Measurements from ENCODE around the gene LRRC4.

LRRC4 gene

DNA sequence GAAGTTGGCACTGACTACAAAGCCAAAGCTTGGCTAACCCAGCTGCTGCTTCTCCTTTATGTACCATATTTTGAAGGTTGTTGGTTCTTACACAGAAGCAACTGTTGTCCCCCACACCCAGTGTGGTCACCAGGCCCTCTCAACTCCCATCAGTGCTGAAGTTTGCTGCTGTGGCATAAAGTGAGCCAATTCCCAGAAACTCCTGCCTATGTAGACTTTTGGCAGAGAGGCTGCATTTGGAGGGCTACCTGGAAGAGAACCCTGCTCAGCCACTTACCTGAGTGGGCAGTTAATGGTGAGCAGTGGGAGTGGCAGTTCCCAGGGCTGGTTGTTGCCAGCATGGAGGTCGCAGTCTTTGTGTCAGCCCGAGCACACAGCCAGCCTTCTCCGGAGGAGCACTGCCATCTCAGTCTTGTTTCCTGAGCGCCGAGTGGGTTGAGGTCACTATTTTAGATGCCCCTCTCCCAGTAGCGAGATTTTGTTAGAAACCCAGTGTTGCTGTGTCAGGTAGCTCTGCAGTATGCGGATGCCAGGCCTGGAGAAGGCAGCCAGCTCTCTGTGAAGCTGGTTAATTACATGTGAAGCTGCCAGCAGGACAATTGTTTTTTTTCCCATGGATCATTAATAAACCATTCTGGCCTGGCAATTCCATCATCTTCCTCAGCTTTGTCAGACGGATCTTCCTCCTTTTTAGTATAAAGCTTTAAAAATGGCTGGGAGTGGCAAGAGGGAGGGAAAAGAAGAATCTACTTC, 24.5 kb downstream of the LRRC4 start:
- no peak for DNase-seq (ENCODE audit: low read depth in 2 of 2)

DNA sequence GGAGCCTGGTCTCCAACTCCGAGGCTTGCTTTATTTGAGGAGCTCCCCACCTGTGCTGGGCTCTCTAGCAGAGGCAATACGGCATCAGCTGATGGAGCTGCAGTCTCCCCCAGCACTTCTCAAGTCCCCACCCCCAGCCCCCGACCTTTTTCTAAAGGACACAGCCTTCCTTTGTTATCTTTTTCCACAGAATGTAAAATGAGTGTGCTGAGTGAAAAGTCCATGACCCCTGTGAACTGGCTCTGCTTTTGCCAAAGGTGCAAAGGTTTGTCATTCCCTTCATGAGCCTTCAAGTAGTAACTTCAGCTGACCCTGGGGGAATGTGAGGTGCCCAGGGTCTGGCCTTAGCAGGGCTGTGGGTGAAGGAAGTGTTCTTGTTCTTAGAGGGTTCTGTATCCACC, 25.5 kb downstream of the LRRC4 start:
- DNase-seq (ENCODE audit: low read depth in 2 of 2): no peak

DNA sequence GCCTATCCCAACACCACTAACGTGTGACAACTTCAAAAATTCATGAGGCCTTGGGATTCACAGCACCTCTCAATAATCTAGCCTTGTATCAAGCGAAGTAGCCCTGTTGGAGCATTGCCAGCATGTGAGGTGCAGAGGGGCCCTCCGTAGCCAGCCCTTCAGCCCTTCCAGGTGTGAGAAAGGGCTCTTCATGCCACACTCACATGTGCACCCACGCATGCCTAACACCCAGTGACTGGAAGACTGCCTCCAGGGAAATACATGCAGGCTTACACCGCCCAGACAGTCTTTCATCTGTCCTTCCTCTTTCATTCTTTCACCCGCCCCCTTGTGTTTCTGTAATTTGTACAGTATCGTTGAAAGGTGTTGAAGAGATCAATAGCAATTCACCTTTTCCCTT, 26.1 kb downstream of the LRRC4 start:
- DNase-seq (ENCODE audit: low read depth in 2 of 2): no peak

- no peak for DNase-seq (ENCODE audit: low read depth in 2 of 2)
These were observed 26.6 kb downstream of the LRRC4 start for GRCh38 chr7:128004623-128005022.

DNA sequence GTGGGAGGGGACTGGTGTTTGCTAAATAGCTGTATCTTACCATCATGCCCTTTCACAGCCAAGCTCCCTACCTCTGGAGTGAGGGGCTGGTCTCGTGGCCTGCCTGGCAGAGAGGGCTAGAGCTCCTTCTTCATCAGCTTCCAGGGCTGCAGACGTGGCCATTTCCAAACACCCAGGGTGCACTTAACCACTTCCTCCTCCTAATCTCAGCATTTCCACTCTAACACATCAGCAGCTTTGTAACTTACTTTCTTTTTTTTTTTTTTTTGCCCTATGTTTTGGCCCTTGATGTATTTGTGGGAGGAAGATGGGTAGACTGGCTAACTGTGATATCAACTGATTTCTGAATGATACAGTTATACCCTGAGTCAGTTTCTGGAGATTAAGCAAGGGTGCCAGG, 27.4 kb downstream of the LRRC4 start:
- DNase-seq (ENCODE audit: low read depth in 2 of 2): no peak

DNA sequence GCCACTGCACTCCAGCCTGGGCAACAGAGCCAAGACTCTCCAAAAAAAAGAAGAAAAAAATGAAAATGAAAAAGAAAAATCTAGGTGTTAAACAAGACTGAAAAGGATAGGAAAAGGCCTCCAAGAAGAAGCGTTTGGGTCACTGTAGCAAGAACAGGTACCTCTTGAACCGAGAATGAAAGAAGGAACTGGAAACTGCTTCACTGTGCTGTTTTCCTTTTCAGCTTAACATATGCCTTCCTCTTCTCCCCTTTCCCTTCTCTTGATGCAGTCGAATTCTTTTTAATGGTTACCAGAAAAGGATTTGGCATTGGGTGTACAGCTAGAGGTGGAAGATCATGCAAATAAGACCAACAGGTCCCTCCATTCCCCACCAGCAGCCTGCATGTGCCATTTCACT, 28.1 kb downstream of the LRRC4 start:
- DNase-seq (ENCODE audit: low read depth in 2 of 2): no peak

DNA sequence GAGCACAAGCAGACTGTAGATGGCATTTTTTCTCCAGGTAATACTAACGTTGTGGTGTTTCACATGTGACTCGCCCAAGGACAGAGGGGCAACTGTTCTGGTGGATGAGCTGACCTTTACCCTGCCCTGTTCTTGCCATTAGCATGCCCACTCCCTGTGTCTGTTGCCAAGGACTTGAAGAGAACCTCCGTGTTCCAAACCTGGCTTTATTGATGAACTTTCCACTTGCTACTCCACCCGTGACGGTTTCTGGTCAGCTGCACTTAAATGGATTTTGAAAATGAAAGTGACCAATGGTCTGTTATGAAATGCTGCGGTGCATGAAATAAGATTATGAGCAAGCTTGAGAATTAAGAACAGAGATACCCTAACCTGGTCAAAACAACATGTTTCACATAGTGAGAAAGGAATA, 30.4 kb downstream of the LRRC4 start:
- no peak for DNase-seq (ENCODE audit: low read depth in 2 of 2)

DNA sequence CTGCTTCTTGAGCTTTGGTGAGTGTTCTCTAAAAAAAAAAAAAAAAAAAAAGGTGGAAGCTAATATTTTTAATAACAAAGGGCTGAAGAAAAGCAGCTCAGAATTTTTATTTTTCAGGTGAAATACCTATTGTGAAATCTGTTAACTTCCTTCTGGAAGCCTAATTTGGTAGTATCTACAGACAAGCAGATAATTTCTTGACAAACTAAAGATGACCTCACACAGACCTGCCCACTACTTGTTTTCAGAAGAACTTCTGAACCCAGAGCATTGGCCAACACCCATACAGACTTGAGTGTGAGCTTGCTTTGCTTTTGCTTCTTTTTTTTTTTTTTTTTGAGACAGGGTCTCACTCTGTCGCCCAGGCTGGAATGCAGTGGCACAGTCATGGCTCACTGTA, 31.2 kb downstream of the LRRC4 start:
- no peak for DNase-seq (ENCODE audit: low read depth in 2 of 2)

DNA sequence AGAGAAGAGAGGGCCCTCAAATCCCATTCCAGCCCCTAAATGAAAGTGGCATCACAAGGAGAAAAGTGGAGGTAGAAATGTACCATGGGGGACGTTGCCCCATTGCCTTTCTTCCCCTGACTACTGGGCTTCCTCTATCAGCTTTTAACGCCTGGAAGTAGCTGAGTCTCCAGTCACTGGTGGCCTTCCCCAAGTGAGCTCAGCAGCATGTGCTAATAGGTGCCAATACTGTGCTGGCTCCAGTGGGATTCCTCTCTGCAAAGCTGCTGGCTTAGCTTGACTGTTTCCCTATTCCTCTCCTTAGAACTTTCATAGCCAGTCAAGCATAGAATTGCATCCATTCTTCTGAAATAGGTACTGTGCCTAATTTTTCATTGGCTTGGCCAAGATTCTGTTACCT, 32.6 kb downstream of the LRRC4 start:
- no peak for DNase-seq (ENCODE audit: low read depth in 2 of 2)

- DNase-seq (ENCODE audit: low read depth in 2 of 2): no peak
These were observed 33.9 kb downstream of the LRRC4 start for GRCh38 chr7:127997226-127997922.

- DNase-seq (ENCODE audit: low read depth in 2 of 2): no peak
These were observed 34.8 kb downstream of the LRRC4 start for GRCh38 chr7:127996253-127997071.

GRCh38 chr7:127995881-127996215, 35.4 kb downstream of the LRRC4 start:
- DNase-seq (ENCODE audit: low read depth in 2 of 2): no peak

GRCh38 chr7:127995156-127995880, 35.9 kb downstream of the LRRC4 start:
- DNase-seq (ENCODE audit: low read depth in 2 of 2): no peak

DNA sequence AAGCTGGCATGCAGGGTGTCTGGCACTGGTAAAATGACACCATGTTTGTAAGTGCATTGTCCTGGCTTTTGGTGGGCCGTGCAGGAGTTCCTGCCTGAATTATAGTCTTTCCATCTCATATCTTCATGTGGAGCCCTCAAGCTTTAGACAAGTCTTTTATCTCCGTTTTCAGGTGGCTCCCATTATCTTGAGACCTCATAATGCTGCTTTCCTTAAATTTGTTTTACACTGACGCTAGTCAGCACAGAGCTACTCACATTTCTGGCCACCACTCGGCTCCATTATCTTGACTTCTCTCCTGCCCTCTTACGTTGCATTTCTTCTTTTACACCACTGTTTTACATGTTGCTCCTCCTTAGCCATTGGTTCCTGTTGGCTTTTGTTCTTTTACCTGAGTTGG, 37.2 kb downstream of the LRRC4 start:
- no peak for DNase-seq (ENCODE audit: low read depth in 2 of 2)

DNA sequence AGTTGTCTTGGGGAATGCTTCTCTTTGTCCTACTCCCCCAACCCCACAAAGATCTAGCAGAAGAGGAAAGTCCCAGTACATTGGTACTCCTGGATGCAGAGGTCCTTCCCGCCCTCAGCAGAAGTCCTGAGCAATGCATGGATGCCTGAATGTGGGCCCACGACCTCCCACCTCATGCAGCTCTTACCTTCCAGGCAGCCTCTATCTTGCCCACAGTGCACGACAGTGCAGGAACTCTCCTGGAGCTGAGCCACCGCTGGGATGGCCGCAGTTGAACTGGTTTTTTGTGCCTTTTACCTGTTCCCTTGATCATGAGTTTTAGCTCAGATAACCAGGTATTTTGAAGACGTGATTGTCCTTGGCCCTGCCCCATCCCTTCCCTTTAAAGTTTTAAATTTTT, 37.9 kb downstream of the LRRC4 start:
- no peak for DNase-seq (ENCODE audit: low read depth in 2 of 2)

- no peak for DNase-seq (ENCODE audit: low read depth in 2 of 2)
These were observed 42.5 kb downstream of the LRRC4 start for GRCh38 chr7:127988751-127989150.

- DNase-seq (ENCODE audit: low read depth in 2 of 2): no peak
These were observed 44.4 kb downstream of the LRRC4 start for GRCh38 chr7:127986581-127987521.

DNA sequence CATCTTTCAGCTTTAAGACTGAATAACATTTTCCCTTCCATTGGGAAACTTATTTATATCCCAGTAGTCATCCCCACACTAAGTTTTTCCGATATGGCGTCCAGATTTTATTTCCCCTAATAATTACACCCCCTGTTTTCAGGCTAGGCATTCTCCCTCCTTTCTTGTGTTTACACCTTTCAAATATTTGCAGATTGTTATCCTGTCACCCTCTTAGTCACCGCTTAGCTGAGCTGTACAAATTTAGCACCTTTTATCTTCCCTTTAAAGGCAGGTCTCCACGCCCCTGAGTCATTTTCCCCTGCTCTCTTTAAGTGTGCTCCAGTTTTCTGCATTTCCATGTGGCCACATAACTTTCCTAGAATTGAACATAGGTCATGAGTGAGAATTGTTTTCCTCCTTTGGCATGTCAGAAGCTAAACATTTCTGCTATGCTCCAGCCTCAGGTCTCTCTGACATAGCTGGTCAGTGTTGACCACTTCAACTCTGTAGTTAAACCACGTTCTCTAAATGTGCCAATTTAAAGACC, 47.4 kb downstream of the LRRC4 start:
- no peak for DNase-seq (ENCODE audit: low read depth in 2 of 2)

GRCh38 chr7:127981965-127982364, 49.3 kb downstream of the LRRC4 start:
- DNase-seq (ENCODE audit: low read depth in 2 of 2): no peak

DNA sequence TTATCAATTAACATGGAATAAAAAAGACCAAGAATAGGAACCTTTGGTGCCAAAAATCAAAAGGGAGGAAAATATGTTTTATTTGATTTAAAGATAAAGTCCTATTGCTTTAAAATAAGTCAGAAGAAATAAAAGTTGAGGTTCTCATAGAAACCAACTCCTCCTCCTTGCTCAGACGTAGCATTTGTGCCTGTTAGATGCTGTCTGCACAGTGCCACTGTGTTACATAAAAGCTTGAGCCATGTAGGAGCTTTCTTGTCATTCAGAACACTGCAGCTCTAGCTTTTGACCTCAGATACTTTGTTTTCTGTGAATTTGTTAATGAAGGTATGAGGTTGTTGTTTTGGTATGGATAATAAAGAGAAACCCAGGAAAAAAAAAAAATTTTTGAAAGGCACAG, 50.3 kb downstream of the LRRC4 start:
- DNase-seq (ENCODE audit: low read depth in 2 of 2): no peak

GRCh38 chr7:127979728-127980126, 51.5 kb downstream of the LRRC4 start:
- DNase-seq (ENCODE audit: low read depth in 2 of 2): no peak

All from activated CD8-positive, alpha-beta memory T cell treated with anti-CD3 and anti-CD28 coated beads for 4 hours (primary cell).